Measurements from ENCODE around the gene CREM.
"Not testable (repeated sequence)": the region's sequence is repeated elsewhere in the genome, so short reads cannot be mapped to it uniquely, and the experiment has no call there.

The CREM gene

GRCh38 chr10:35195361-35196306, 69.0 kb downstream of the CREM start:
- DNase-seq, result peak; percentile 72

- no peak for DNase-seq
These were observed 73.8 kb downstream of the CREM start for GRCh38 chr10:35200487-35200886.

GRCh38 chr10:35201234-35201633, 74.6 kb downstream of the CREM start:
- DNase-seq, result no peak

GRCh38 chr10:35202050-35202449, 75.4 kb downstream of the CREM start:
- no peak for DNase-seq

GRCh38 chr10:35203745-35204144, 77.1 kb downstream of the CREM start:
- no peak for DNase-seq

GRCh38 chr10:35204650-35205319, 78.1 kb downstream of the CREM start:
- DNase-seq, result no peak

- DNase-seq, result no peak
These were observed 79.6 kb downstream of the CREM start for GRCh38 chr10:35206274-35206673.

GRCh38 chr10:35208536-35208935, 81.9 kb downstream of the CREM start:
- DNase-seq, result no peak

GRCh38 chr10:35208949-35209613, 82.4 kb downstream of the CREM start:
- no peak for DNase-seq

GRCh38 chr10:35210961-35211360, 84.3 kb downstream of the CREM start:
- no peak for DNase-seq

GRCh38 chr10:35211390-35211789, 84.7 kb downstream of the CREM start:
- no peak for DNase-seq

- DNase-seq, result no peak
These were observed 86.2 kb downstream of the CREM start for GRCh38 chr10:35212856-35213255.

- DNase-seq, result no peak
These were observed 87.1 kb downstream of the CREM start for GRCh38 chr10:35213699-35214098.

GRCh38 chr10:35214607-35215020, 88.0 kb downstream of the CREM start:
- peak; percentile 13 for DNase-seq

- no peak for DNase-seq
These were observed 88.5 kb downstream of the CREM start for GRCh38 chr10:35215107-35215506.

- no peak for DNase-seq
These were observed 89.8 kb downstream of the CREM start for GRCh38 chr10:35216303-35216905.

GRCh38 chr10:35216956-35217355, 90.3 kb downstream of the CREM start:
- not testable (repeated sequence) for DNase-seq

- DNase-seq, result no peak
These were observed 90.8 kb downstream of the CREM start for GRCh38 chr10:35217455-35217854.

- DNase-seq, result peak; percentile 55
These were observed 91.8 kb downstream of the CREM start for GRCh38 chr10:35218339-35218955.

- DNase-seq, result peak; percentile 53
These were observed 92.6 kb downstream of the CREM start for GRCh38 chr10:35219292-35219691.

GRCh38 chr10:35219891-35220890, 93.5 kb downstream of the CREM start:
- no peak for DNase-seq
